ENCODE measurements around the gene EHBP1.

EHBP1 gene

DNA sequence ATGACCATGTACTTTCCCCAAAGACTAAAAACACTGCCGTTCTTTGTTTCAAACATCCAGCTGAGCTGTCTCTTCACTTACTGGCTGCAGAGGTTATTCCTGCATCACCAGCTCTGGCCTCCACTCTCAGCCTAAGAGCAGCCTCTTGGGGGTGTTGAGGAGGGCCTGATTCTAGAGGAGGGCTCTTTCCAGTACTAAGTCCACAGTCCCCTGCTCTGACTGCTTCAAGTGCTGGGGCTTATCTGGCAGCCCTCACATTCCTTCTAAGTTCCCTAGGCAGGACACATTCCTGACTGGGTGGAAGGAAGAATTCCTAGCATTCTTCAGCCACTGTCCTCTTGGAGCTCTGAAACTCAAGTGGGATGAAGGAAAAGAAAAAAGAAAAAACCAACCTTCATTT, 32.9 kb upstream of the EHBP1 start:
- DNase-seq (ENCODE audit: low spot score) = no peak
- in situ Hi-C loops (cut with MboI; ENCODE audit: low sequenced_read_pairs, unreplicated experiment) = no loop called here
- TF ChIP-seq, protein P1, sequence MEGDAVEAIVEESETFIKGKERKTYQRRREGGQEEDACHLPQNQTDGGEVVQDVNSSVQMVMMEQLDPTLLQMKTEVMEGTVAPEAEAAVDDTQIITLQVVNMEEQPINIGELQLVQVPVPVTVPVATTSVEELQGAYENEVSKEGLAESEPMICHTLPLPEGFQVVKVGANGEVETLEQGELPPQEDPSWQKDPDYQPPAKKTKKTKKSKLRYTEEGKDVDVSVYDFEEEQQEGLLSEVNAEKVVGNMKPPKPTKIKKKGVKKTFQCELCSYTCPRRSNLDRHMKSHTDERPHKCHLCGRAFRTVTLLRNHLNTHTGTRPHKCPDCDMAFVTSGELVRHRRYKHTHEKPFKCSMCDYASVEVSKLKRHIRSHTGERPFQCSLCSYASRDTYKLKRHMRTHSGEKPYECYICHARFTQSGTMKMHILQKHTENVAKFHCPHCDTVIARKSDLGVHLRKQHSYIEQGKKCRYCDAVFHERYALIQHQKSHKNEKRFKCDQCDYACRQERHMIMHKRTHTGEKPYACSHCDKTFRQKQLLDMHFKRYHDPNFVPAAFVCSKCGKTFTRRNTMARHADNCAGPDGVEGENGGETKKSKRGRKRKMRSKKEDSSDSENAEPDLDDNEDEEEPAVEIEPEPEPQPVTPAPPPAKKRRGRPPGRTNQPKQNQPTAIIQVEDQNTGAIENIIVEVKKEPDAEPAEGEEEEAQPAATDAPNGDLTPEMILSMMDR (IDR thresholded peaks at IDR 0.05; ENCODE audit: borderline replicate concordance, control extremely low read depth, extremely low read depth, insufficient read depth, missing control alignments) = no peak

DNA sequence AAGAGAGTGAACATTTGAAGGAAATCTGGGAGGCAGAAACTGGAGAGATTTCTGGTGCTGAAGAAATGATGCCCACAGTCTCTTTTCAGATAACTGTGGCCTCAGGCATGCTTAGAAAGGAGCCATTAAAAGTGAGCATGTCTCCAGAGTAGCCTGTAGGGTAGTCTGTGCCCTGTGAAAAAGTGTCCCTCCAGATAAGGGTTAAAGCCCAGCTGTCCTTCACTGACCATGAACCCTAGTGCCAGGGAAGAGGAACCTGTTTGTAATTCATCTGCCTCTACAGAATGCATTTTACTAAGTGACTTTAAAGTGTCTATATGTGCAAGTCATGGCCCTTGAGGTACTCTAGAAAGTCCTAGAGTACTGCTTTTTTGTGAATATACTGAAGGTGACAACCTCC, 30.5 kb upstream of the EHBP1 start:
- no peak for DNase-seq (ENCODE audit: low spot score)
- in situ Hi-C loops (cut with MboI; ENCODE audit: low sequenced_read_pairs, unreplicated experiment) = no loop called here
- TF ChIP-seq, protein P1 (IDR thresholded peaks at IDR 0.05; ENCODE audit: borderline replicate concordance, control extremely low read depth, extremely low read depth, insufficient read depth, missing control alignments) = no peak

DNA sequence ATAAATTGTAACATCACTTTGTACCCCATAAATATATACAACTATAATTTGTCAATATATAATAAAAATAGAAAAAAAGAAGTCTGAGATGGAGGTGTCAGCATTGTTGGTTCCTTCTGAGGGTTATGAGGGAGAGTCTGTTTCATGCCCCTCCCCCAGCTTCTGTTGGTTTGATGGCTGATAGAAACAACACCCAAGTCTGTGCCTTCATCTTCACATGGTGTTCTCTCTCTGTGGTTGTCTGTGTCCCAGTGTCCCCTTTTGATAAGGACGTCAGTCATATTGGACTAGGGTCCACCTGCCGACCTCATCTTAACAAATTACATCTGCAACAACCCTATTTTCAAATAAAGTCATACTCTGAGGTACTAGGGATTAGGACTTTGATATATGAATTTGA, 20.3 kb upstream of the EHBP1 start:
- TF ChIP-seq, protein P1 (IDR thresholded peaks at IDR 0.05; ENCODE audit: borderline replicate concordance, control extremely low read depth, extremely low read depth, insufficient read depth, missing control alignments) = no peak
- no peak for DNase-seq (ENCODE audit: low spot score)
- in situ Hi-C loops (cut with MboI; ENCODE audit: low sequenced_read_pairs, unreplicated experiment) = no loop called here

GRCh38 chr2:62686012-62686685, 19.4 kb upstream of the EHBP1 start:
- TF ChIP-seq, protein P1 (IDR thresholded peaks at IDR 0.05; ENCODE audit: borderline replicate concordance, control extremely low read depth, extremely low read depth, insufficient read depth, missing control alignments) = no peak
- no peak for DNase-seq (ENCODE audit: low spot score)
- in situ Hi-C loops (cut with MboI; ENCODE audit: low sequenced_read_pairs, unreplicated experiment) = no loop called here

GRCh38 chr2:62687636-62688035, 17.9 kb upstream of the EHBP1 start:
- DNase-seq (ENCODE audit: low spot score) = no peak
- TF ChIP-seq, protein P1 (IDR thresholded peaks at IDR 0.05; ENCODE audit: borderline replicate concordance, control extremely low read depth, extremely low read depth, insufficient read depth, missing control alignments) = no peak
- in situ Hi-C loops (cut with MboI; ENCODE audit: low sequenced_read_pairs, unreplicated experiment) = no loop called here

- DNase-seq (ENCODE audit: low spot score) = no peak
- TF ChIP-seq, protein P1 (IDR thresholded peaks at IDR 0.05; ENCODE audit: borderline replicate concordance, control extremely low read depth, extremely low read depth, insufficient read depth, missing control alignments) = no peak
- in situ Hi-C loops (cut with MboI; ENCODE audit: low sequenced_read_pairs, unreplicated experiment) = no loop called here
Measured at GRCh38 chr2:62688771-62689170, 16.7 kb upstream of the EHBP1 start.

Measured in GM13976 (cell line).